GM12891 (cell line): ENCODE measurements around the gene AJAP1.

ENCODE experiments used
- DNase-seq: peaks from one replicate; pipeline ENCODE4 v3.0.0; 2011; ENCODE audit warnings: low spot score; ENCODE audit not compliant: insufficient read length
- FAIRE-seq: peaks from 2 replicates; lab custom pipeline; 2011; peaks lifted over from hg19 to GRCh38; lab: Jason Lieb, UNC
- PAX5 ChIP-seq: IDR thresholded peaks from 2 replicates; pipeline ENCODE4 v1.6.1; 2011; ENCODE audit warnings: low read length, moderate library complexity, mild to moderate bottlenecking; ENCODE audit not compliant: insufficient read depth, severe bottlenecking
- POLR2A ChIP-seq: IDR thresholded peaks from 2 replicates; pipeline ENCODE4 v1.6.1; 2011; ENCODE audit warnings: low read depth, low read length, control low read depth
- POLR2AphosphoS5 ChIP-seq: IDR thresholded peaks from 2 replicates; pipeline ENCODE4 v1.6.1; 2011; ENCODE audit warnings: low read depth, low read length, control low read depth
- POU2F2 ChIP-seq: IDR thresholded peaks from 2 replicates; pipeline ENCODE4 v1.6.1; 2011; ENCODE audit warnings: low read depth, mild to moderate bottlenecking, control low read depth, low read length, moderate library complexity
- SPI1 ChIP-seq: IDR thresholded peaks from 2 replicates; pipeline ENCODE4 v1.6.1; 2011; ENCODE audit warnings: low read depth, low read length, control low read depth
- TAF1 ChIP-seq: IDR thresholded peaks from 2 replicates; pipeline ENCODE4 v1.6.1; 2011; ENCODE audit warnings: low read depth, low read length, control low read depth

The AJAP1 gene

DNA sequence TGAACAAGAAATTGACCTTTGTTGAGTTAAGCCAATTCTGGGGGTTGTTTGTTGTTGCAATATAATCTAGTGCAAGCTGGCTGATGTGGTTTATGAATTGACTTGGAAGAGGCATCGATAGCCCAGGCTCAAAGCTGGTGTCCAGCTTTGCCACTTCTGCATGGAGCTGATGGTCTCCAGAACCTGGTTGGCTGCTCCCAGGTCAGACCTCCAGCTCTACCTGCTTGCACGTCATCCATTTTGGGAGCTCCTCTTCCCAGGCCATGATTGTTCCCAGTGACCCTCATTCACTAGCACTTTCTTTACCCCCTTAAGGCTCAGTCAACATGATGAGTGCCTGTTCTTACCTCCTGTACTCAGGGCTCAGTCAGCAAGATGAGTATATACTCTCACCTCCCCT is 5.8 kb upstream of the AJAP1 start:
- FAIRE-seq (no peak), DNase-seq (no peak)
- TF ChIP-seq PAX5 = no peak
- TF ChIP-seq POU2F2 = no peak
- no peak for TF ChIP-seq POLR2A
- TF ChIP-seq POLR2AphosphoS5 = no peak
- no peak for TF ChIP-seq TAF1
- no peak for TF ChIP-seq SPI1

- FAIRE-seq = no peak
- no peak for DNase-seq
- TF ChIP-seq PAX5 = no peak
Measured at GRCh38 chr1:4650481-4650880, 3.9 kb upstream of the AJAP1 start.

- TF ChIP-seq SPI1 = 0 out of 2 replicates have a peak, but pooled peaks have one; percentile 14
- TF ChIP-seq POLR2AphosphoS5 = no peak
- TF ChIP-seq TAF1 = no peak
- no peak for TF ChIP-seq POU2F2
- no peak for TF ChIP-seq POLR2A
- TF ChIP-seq PAX5 = no peak
- no peak for DNase-seq
- no peak for FAIRE-seq
Measured at GRCh38 chr1:4650981-4651380, 3.4 kb upstream of the AJAP1 start.

- TF ChIP-seq PAX5 (no peak), TAF1 (no peak), SPI1 (no peak), POLR2A (no peak), POU2F2 (no peak), POLR2AphosphoS5 (no peak)
- peak; percentile 84 for DNase-seq
Measured at GRCh38 chr1:4652631-4653327, 1.6 kb upstream of the AJAP1 start.

GRCh38 chr1:4653328-4653660 is 1.1 kb upstream of the AJAP1 start:
- TF ChIP-seq POU2F2 = no peak
- no peak for TF ChIP-seq PAX5
- no peak for TF ChIP-seq SPI1
- no peak for TF ChIP-seq POLR2A
- no peak for TF ChIP-seq POLR2AphosphoS5
- no peak for TF ChIP-seq TAF1
- no peak for DNase-seq
- FAIRE-seq = no peak

More at GRCh38 chr1:4652631-4653327, 1.6 kb upstream of the AJAP1 start:
- FAIRE-seq = peak; percentile 83

DNA sequence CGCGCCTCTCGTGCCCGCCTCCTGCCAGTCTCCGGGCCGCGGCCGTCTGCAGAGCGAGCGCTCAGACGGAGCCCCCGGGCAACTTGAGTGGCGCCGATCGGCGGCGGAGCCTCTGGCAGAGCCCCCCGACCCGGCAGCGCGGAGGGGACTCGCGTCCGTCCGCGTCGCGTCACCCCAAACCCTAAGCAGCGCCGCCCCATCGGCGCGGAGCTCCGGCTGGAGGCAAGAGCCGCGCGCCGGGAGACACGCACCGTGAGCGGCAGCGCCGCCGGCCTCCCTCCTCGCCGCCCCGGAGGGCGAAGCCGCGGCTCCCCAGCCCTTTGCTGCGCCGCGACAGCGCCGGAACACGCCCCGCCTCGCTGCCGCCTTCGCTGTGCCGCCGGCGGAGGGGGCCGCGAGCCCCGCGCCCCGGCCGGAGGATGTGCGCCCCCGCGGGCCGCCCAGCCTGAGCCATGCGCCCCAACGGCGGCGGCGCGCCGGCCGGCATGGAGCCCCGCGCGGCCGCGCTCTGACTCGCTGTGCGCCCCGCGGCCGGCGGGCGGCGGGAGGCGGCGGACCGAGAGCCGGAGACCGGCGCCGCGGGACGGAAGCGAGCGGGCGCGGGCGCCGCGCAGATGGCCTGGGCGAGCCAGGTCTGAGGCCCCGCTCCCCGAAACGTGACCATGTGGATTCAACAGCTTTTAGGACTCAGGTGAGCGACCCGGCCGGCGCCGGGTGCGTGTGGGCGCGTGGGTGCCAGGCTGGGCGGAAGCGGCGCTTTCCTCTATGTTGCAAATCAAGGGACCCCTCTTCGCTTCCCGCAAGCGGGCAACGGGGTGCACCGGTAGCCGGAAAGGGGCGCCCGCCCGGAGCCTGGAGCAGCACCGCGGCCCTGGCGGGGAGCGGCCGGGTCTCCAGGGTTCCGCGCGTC is 610 bp downstream of the AJAP1 start:
- FAIRE-seq = no peak
- TF ChIP-seq PAX5 (no peak), TAF1 (no peak), SPI1 (no peak), POLR2A (no peak), POLR2AphosphoS5 (no peak), POU2F2 (no peak)
- DNase-seq = no peak

GRCh38 chr1:4655674-4656532 is 1.5 kb downstream of the AJAP1 start:
- DNase-seq (no peak), FAIRE-seq (no peak)
- no peak for TF ChIP-seq POU2F2
- no peak for TF ChIP-seq POLR2AphosphoS5
- no peak for TF ChIP-seq SPI1
- no peak for TF ChIP-seq POLR2A
- TF ChIP-seq PAX5 = no peak

GRCh38 chr1:4656533-4657140 is 2.2 kb downstream of the AJAP1 start:
- DNase-seq (no peak), FAIRE-seq (no peak)
- no peak for TF ChIP-seq TAF1
- TF ChIP-seq POLR2A = no peak
- TF ChIP-seq POLR2AphosphoS5 = no peak
- no peak for TF ChIP-seq SPI1
- TF ChIP-seq PAX5 = no peak

GRCh38 chr1:4657244-4657789 is 2.9 kb downstream of the AJAP1 start:
- TF ChIP-seq POU2F2 (no peak), PAX5 (no peak), SPI1 (no peak), POLR2A (no peak), POLR2AphosphoS5 (no peak), TAF1 (no peak)
- no peak for DNase-seq
- no peak for FAIRE-seq
